NT2/D1 (cell line): ENCODE measurements around the gene GRM5.
"Not testable (repeated sequence)": the region's sequence is repeated elsewhere in the genome, so short reads cannot be mapped to it uniquely, and the experiment has no call there.

ENCODE experiments used
- YY1 ChIP-seq: IDR thresholded peaks from 2 replicates; pipeline ENCODE4 v1.6.1; 2011; ENCODE audit not compliant: insufficient read length, insufficient read depth
- ZNF274 ChIP-seq: IDR thresholded peaks from 2 replicates; pipeline ENCODE4 v1.6.1; 2011; ENCODE audit warnings: mild to moderate bottlenecking, low read depth, low read length

GRCh38 chr11:89097956-89098355 lies 32.2 kb upstream of the GRM5 start:
- not testable (repeated sequence) for TF ChIP-seq YY1, ZNF274
